Neural cell (in vitro differentiated cells): Measurements from ENCODE around the gene HSF5. TPM values are rescaled to one million over a fixed set of nuclear protein-coding genes. Genes with fewer than 3 reads are reported as not detected.

Experiments used
- H2AFZ ChIP-seq: fragments of 200-600, 300-800 bp; sonication (generic), shearing (Covaris generic); 2 replicates; pipeline ENCODE4 v1.6.0; 2014; ENCODE audit warnings: low read depth, mild to moderate bottlenecking, antibody characterized with exemption, low read length, moderate library complexity
- H3F3A ChIP-seq: fragments of 200-600 bp; shearing (Covaris generic); 2 replicates; pipeline ENCODE4 v1.6.1; 2016; ENCODE audit warnings: mild to moderate bottlenecking, moderate library complexity, mixed read lengths, antibody characterized with exemption, low read length; ENCODE audit not compliant: insufficient read depth, poor library complexity, severe bottlenecking
- H3K27ac ChIP-seq: fragments of 200-600, 300-800 bp; sonication (generic), shearing (Covaris generic); 2 replicates; pipeline ENCODE4 v1.5.1; 2014; ENCODE audit warnings: mild to moderate bottlenecking, low read length, moderate library complexity
- H3K27me3 ChIP-seq: fragments of 300-800, 200-600 bp; sonication (generic), shearing (Covaris generic); 2 replicates; pipeline ENCODE4 v1.6.0; 2014; ENCODE audit warnings: mild to moderate bottlenecking, low read depth, low read length, moderate library complexity; ENCODE audit not compliant: insufficient read depth
- H3K36me3 ChIP-seq: fragments of 300-800, 200-600 bp; sonication (generic), shearing (Covaris generic); 2 replicates; pipeline ENCODE4 v1.5.1; 2014; ENCODE audit warnings: mild to moderate bottlenecking, antibody characterized with exemption, low read length, moderate library complexity; ENCODE audit not compliant: insufficient read depth
- H3K4me2 ChIP-seq: fragments of 300-800, 200-600 bp; sonication (generic), shearing (Covaris generic); 2 replicates; pipeline ENCODE4 v1.6.0; 2014; ENCODE audit warnings: mild to moderate bottlenecking, low read length
- H3K4me3 ChIP-seq: fragments of 300-800, 200-600 bp; sonication (generic), shearing (Covaris generic); 2 replicates; pipeline ENCODE4 v1.5.1; 2014; ENCODE audit warnings: mild to moderate bottlenecking, low read length, moderate library complexity
- H3K79me2 ChIP-seq: fragments of 200-600 bp; shearing (Covaris generic); replicated peaks from 2 replicates; pipeline ENCODE4 v1.6.0; 2014; ENCODE audit warnings: mild to moderate bottlenecking, low read length, moderate library complexity; ENCODE audit not compliant: insufficient read depth
- H3K9ac ChIP-seq: fragments of 300-800, 200-600 bp; sonication (generic), shearing (Covaris generic); 2 replicates; pipeline ENCODE4 v1.6.1; 2016; ENCODE audit warnings: mild to moderate bottlenecking, low read length, mixed read lengths
- H3K9me2 ChIP-seq: fragments of 200-600 bp; shearing (Covaris generic); 2 replicates; pipeline ENCODE4 v1.6.1; 2016; ENCODE audit warnings: mild to moderate bottlenecking, low read length, mixed read lengths; ENCODE audit not compliant: insufficient read depth
- H3K9me3 ChIP-seq: fragments of 200-600, 300-800 bp; sonication (generic), shearing (Covaris generic); 2 replicates; pipeline ENCODE4 v1.6.1; 2016; ENCODE audit warnings: mild to moderate bottlenecking, mixed run types, low read length, moderate library complexity, mixed read lengths
- H4K20me1 ChIP-seq: fragments of 200-600 bp; shearing (Covaris generic); 2 replicates; pipeline ENCODE4 v1.6.1; 2016; ENCODE audit warnings: mild to moderate bottlenecking, mixed run types; ENCODE audit not compliant: insufficient read depth
- EP300 ChIP-seq: fragments of 450-650 bp; conservative IDR thresholded peaks from 2 replicates; pipeline ENCODE4 v1.6.1; 2014; ENCODE audit warnings: antibody characterized with exemption, mild to moderate bottlenecking, moderate library complexity; ENCODE audit not compliant: poor library complexity, severe bottlenecking
- EZH2 ChIP-seq: fragments of 200-600, 300-800 bp; shearing (Covaris generic), sonication (generic); IDR thresholded peaks from 2 replicates; pipeline ENCODE4 v1.6.1; 2014; ENCODE audit warnings: antibody characterized with exemption, low read length, borderline replicate concordance, mild to moderate bottlenecking; ENCODE audit not compliant: insufficient read depth, poor library complexity, severe bottlenecking
- MXI1 ChIP-seq: fragments of 450-650 bp; conservative IDR thresholded peaks from 2 replicates; pipeline ENCODE4 v1.6.1; 2014; ENCODE audit warnings: antibody characterized with exemption, mild to moderate bottlenecking; ENCODE audit not compliant: poor library complexity, severe bottlenecking
- POLR2AphosphoS5 ChIP-seq: IDR thresholded peaks from 2 replicates; pipeline ENCODE4 v1.6.1; 2012
- RAD21 ChIP-seq: fragments of 450-650 bp; conservative IDR thresholded peaks from 2 replicates; pipeline ENCODE4 v1.6.1; 2014; ENCODE audit warnings: antibody characterized with exemption, mild to moderate bottlenecking, moderate library complexity
- REST ChIP-seq: IDR thresholded peaks from 2 replicates; pipeline ENCODE4 v1.6.1; 2012; ENCODE audit warnings: borderline replicate concordance
- SMC3 ChIP-seq: fragments of 450-650 bp; conservative IDR thresholded peaks from 2 replicates; pipeline ENCODE4 v1.6.1; 2014; ENCODE audit warnings: antibody characterized with exemption, mild to moderate bottlenecking, moderate library complexity; ENCODE audit not compliant: poor library complexity
- TAF1 ChIP-seq: IDR thresholded peaks from 2 replicates; pipeline ENCODE4 v1.6.1; 2012; ENCODE audit warnings: low read depth
- polyA plus RNA-seq: library from polyadenylated mRNA; depleted of rRNA; stranded (reverse); fragments of >200 nt; gene quantifications from 2 replicates; pipeline ENCODE4 v1.2.3, GENCODE V29; 2014
- TF ChIP-seq, protein P1 (sequence below): fragments of 450-650 bp; IDR thresholded peaks from 2 replicates; pipeline ENCODE4 v1.5.1; 2014; ENCODE audit warnings: antibody characterized with exemption, mild to moderate bottlenecking, moderate library complexity; ENCODE audit not compliant: poor library complexity, severe bottlenecking

Gene HSF5
- polyA plus RNA-seq, 1 donor from 2014 or later, result 0.21 TPM

GRCh38 chr17:58403311-58403710 is 84.9 kb downstream of the HSF5 start:
- no peaks in the 10 kb centered on the region for H3K36me3 ChIP-seq
- H3K27ac ChIP-seq, result no peak overlapping the region
- no peak for TF ChIP-seq POLR2AphosphoS5
- no peak for TF ChIP-seq TAF1
- TF ChIP-seq SMC3, result no peak
- no peak for TF ChIP-seq EP300
- TF ChIP-seq REST, result no peak
- no peak for TF ChIP-seq EZH2
- TF ChIP-seq, protein P1, sequence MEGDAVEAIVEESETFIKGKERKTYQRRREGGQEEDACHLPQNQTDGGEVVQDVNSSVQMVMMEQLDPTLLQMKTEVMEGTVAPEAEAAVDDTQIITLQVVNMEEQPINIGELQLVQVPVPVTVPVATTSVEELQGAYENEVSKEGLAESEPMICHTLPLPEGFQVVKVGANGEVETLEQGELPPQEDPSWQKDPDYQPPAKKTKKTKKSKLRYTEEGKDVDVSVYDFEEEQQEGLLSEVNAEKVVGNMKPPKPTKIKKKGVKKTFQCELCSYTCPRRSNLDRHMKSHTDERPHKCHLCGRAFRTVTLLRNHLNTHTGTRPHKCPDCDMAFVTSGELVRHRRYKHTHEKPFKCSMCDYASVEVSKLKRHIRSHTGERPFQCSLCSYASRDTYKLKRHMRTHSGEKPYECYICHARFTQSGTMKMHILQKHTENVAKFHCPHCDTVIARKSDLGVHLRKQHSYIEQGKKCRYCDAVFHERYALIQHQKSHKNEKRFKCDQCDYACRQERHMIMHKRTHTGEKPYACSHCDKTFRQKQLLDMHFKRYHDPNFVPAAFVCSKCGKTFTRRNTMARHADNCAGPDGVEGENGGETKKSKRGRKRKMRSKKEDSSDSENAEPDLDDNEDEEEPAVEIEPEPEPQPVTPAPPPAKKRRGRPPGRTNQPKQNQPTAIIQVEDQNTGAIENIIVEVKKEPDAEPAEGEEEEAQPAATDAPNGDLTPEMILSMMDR, result no peak
- TF ChIP-seq RAD21, result no peak
- no peak for TF ChIP-seq MXI1
- H3K4me3 ChIP-seq, result no peak overlapping the region
- H3K9ac ChIP-seq, result no peak overlapping the region
- no peaks in the 10 kb centered on the region for H3K79me2 ChIP-seq
- no peaks in the 10 kb centered on the region for H3K9me2 ChIP-seq
- H3K4me2 ChIP-seq, result no peak overlapping the region
- H2AFZ ChIP-seq, result no peak overlapping the region
- no peaks in the 10 kb centered on the region for H4K20me1 ChIP-seq
- H3F3A ChIP-seq, result no peaks in the 10 kb centered on the region
- H3K27me3 ChIP-seq, result no peaks in the 10 kb centered on the region
- no peaks in the 10 kb centered on the region for H3K9me3 ChIP-seq

- Histone ChIP-seq H3K36me3 (no peaks in the 10 kb centered on the region), H3K79me2 (no peaks in the 10 kb centered on the region), H3K4me2 (no peak overlapping the region), H3K27ac (no peak overlapping the region), H3K9me2 (no peaks in the 10 kb centered on the region), H3K9me3 (no peaks in the 10 kb centered on the region), H3K9ac (no peak overlapping the region), H4K20me1 (no peaks in the 10 kb centered on the region), H2AFZ (no peak overlapping the region), H3K27me3 (no peaks in the 10 kb centered on the region), H3F3A (no peaks in the 10 kb centered on the region), H3K4me3 (no peak overlapping the region)
- TF ChIP-seq RAD21, result no peak
- no peak for TF ChIP-seq MXI1
- TF ChIP-seq, protein P1, result no peak
- TF ChIP-seq POLR2AphosphoS5, result no peak
- TF ChIP-seq SMC3, result no peak
These were observed 85.5 kb downstream of the HSF5 start for GRCh38 chr17:58402679-58403078.
